Astrocyte of the hippocampus (primary cell): ENCODE results near the gene TRPM3.

Source experiments
- DNase-seq: peaks from one replicate; pipeline ENCODE4 v3.0.0; 2011; ENCODE audit warnings: low read depth, low spot score

Gene TRPM3

GRCh38 chr9:70893580-70894122, 227.8 kb downstream of the TRPM3 start:
- no peak for DNase-seq

GRCh38 chr9:70888471-70888870, 232.9 kb downstream of the TRPM3 start:
- DNase-seq, result no peak

- DNase-seq, result no peak
Measured at GRCh38 chr9:70887826-70888225, 233.6 kb downstream of the TRPM3 start.

GRCh38 chr9:70883963-70884793, 237.2 kb downstream of the TRPM3 start:
- peak; percentile 68 for DNase-seq

GRCh38 chr9:70883056-70883455, 238.4 kb downstream of the TRPM3 start:
- DNase-seq, result peak; percentile 73

- no peak for DNase-seq
Measured at GRCh38 chr9:70881333-70881732, 240.1 kb downstream of the TRPM3 start.

- no peak for DNase-seq
Measured at GRCh38 chr9:70880535-70880934, 240.9 kb downstream of the TRPM3 start.

- no peak for DNase-seq
Measured at GRCh38 chr9:70878576-70878975, 242.8 kb downstream of the TRPM3 start.

- DNase-seq, result peak; percentile 7
Measured at GRCh38 chr9:70874451-70874850, 247.0 kb downstream of the TRPM3 start.

GRCh38 chr9:70873506-70873905, 247.9 kb downstream of the TRPM3 start:
- no peak for DNase-seq

GRCh38 chr9:70868661-70869652, 252.5 kb downstream of the TRPM3 start:
- peak; percentile 90 for DNase-seq

- no peak for DNase-seq
Measured at GRCh38 chr9:70868041-70868440, 253.4 kb downstream of the TRPM3 start.

GRCh38 chr9:70865471-70865870, 255.9 kb downstream of the TRPM3 start:
- no peak for DNase-seq

GRCh38 chr9:70861797-70862196, 259.6 kb downstream of the TRPM3 start:
- no peak for DNase-seq

- DNase-seq, result no peak
Measured at GRCh38 chr9:70861376-70861775, 260.0 kb downstream of the TRPM3 start.

GRCh38 chr9:70859694-70860093, 261.7 kb downstream of the TRPM3 start:
- no peak for DNase-seq

- no peak for DNase-seq
Measured at GRCh38 chr9:70856411-70856810, 265.0 kb downstream of the TRPM3 start.

- no peak for DNase-seq
Measured at GRCh38 chr9:70852711-70853240, 268.6 kb downstream of the TRPM3 start.

GRCh38 chr9:70840266-70840665, 281.2 kb downstream of the TRPM3 start:
- no peak for DNase-seq

GRCh38 chr9:70835323-70835722, 286.1 kb downstream of the TRPM3 start:
- no peak for DNase-seq

- DNase-seq, result peak; percentile 16
Measured at GRCh38 chr9:70832492-70832891, 288.9 kb downstream of the TRPM3 start.

- DNase-seq, result peak; percentile 37
Measured at GRCh38 chr9:70830618-70831017, 290.8 kb downstream of the TRPM3 start.
